GM12878 (cell line): Measurements from ENCODE around the gene PDF. TPM values are rescaled to one million over a fixed set of nuclear protein-coding genes. Genes with fewer than 3 reads are reported as not detected.

Source experiments
- ATAC-seq: fragments of 200-7000 bp; cut with Tn5 transposase; 3 replicates; pipeline ENCODE4 v1.9.1; 2020; ENCODE audit warnings: mild to moderate bottlenecking, moderate library complexity
- BruUV-seq: library from RNA; stranded (reverse); fragments of 400-500 nt; replicated peaks from 2 replicates; lab custom pipeline; 2021; lab: Mats Ljungman, UMichigan
- CTCF ChIA-PET: fragments of 300-600 bp; sonication (Branson Sonifier 250); formaldehyde crosslinking; extraction: SDS; loops from one replicate; lab custom pipeline; 2021; ENCODE audit warnings: inconsistent platforms; lab: Yijun Ruan, JAX
- POLR2A ChIA-PET: fragments of 350-600 bp; formaldehyde crosslinking; extraction: SDS; loops from one replicate; lab custom pipeline; 2021; ENCODE audit warnings: inconsistent platforms; lab: Charles Lee
- RAD21 ChIA-PET: fragments of 300-600 bp; sonication (Branson Sonifier 250); formaldehyde crosslinking; loops from one replicate; lab custom pipeline; 2023; ENCODE audit warnings: antibody characterized with exemption; ENCODE audit not compliant: unreplicated experiment; lab: Charles Lee
- SMC1A ChIA-PET: fragments of 300-600 bp; sonication (Branson Sonifier 250); formaldehyde crosslinking; loops from one replicate; lab custom pipeline; 2023; ENCODE audit not compliant: unreplicated experiment, uncharacterized antibody; lab: Charles Lee
- DNase-seq: peaks from one replicate; pipeline ENCODE4 v3.0.0-alpha.2; 2011; ENCODE audit warnings: low read depth, low spot score
- FAIRE-seq: peaks from 3 replicates; lab custom pipeline; 2011; peaks lifted over from hg19 to GRCh38; lab: Jason Lieb, UNC
- H2AFZ ChIP-seq: 2 replicates; pipeline ENCODE4 v1.6.0; 2011; ENCODE audit warnings: low read depth, low read length, control low read depth; ENCODE audit not compliant: control insufficient read depth
- H3K27ac ChIP-seq: 2 replicates; pipeline ENCODE4 v1.5.1; 2011; ENCODE audit warnings: control low read depth; ENCODE audit not compliant: control insufficient read depth, insufficient read depth
- H3K27me3 ChIP-seq, 2 experiments: replicated peaks in 1 of 2; 2 replicates each; pipeline versions ENCODE4 v1.6.0 to v1.6.1; 2011; ENCODE audit warnings: low read length in 1 of 2; ENCODE audit not compliant: control insufficient read depth in 2 of 2, insufficient read depth in 2 of 2
- H3K36me3 ChIP-seq, 2 experiments: 2 replicates each; pipeline ENCODE4 v1.5.1; 2011; ENCODE audit warnings: low read length in 1 of 2; ENCODE audit not compliant: control insufficient read depth in 2 of 2, insufficient read depth in 2 of 2
- H3K4me1 ChIP-seq: 2 replicates; pipeline ENCODE4 v1.6.1; 2011; ENCODE audit warnings: mild to moderate bottlenecking, low read length, moderate library complexity, mixed read lengths; ENCODE audit not compliant: control insufficient read depth, insufficient read depth
- H3K4me2 ChIP-seq: 2 replicates; pipeline ENCODE4 v1.6.0; 2011; ENCODE audit warnings: control low read depth; ENCODE audit not compliant: control insufficient read depth, insufficient read depth
- H3K4me3 ChIP-seq: fragments of 200-600 bp; sonication (generic); 2 replicates; pipeline ENCODE4 v1.5.1; 2016
- H3K79me2 ChIP-seq: 2 replicates; pipeline ENCODE4 v1.6.0; 2011; ENCODE audit warnings: low read length; ENCODE audit not compliant: control insufficient read depth, insufficient read depth
- H3K9ac ChIP-seq: 2 replicates; pipeline ENCODE4 v1.8.0; 2011; ENCODE audit warnings: low read length, control low read depth, mixed read lengths; ENCODE audit not compliant: control insufficient read depth, insufficient read depth
- H3K9me3 ChIP-seq: replicated peaks from 3 replicates; pipeline ENCODE4 v1.5.1; 2011; ENCODE audit warnings: mild to moderate bottlenecking, low read length; ENCODE audit not compliant: control insufficient read depth, insufficient read depth
- H4K20me1 ChIP-seq: 2 replicates; pipeline ENCODE4 v1.6.0; 2011; ENCODE audit not compliant: control insufficient read depth, insufficient read depth
- ATF3 ChIP-seq: IDR thresholded peaks from 2 replicates; pipeline ENCODE4 v1.6.1; 2011; ENCODE audit warnings: low read depth, mild to moderate bottlenecking, low read length, moderate library complexity, borderline replicate concordance; ENCODE audit errors: extremely low read depth
- BACH1 ChIP-seq: fragments of 450-650 bp; IDR thresholded peaks from 2 replicates; pipeline ENCODE4 v1.6.1; 2017; ENCODE audit warnings: mild to moderate bottlenecking, borderline replicate concordance
- BCL11A ChIP-seq: IDR thresholded peaks from 2 replicates; pipeline ENCODE4 v1.6.1; 2011; ENCODE audit warnings: low read depth, low read length
- CTCF ChIP-seq, 3 experiments: IDR thresholded peaks in 2 of 3; conservative IDR thresholded peaks in 1 of 3; 2 replicates each; pipeline ENCODE4 v1.5.1; 2011; ENCODE audit warnings: low read depth in 3 of 3, low read length in 3 of 3, mild to moderate bottlenecking in 3 of 3, control low read depth in 2 of 3, moderate library complexity in 2 of 3, inconsistent platforms in 1 of 3, mixed read lengths in 1 of 3; ENCODE audit not compliant: control insufficient read depth in 2 of 3, insufficient read depth in 1 of 3; ENCODE audit errors: extremely low read depth in 1 of 3
- HDGF ChIP-seq: fragments of 450-650 bp; IDR thresholded peaks from 2 replicates; pipeline ENCODE4 v1.6.1; 2016; ENCODE audit warnings: antibody characterized with exemption
- KLF5 ChIP-seq: fragments of 450-650 bp; IDR thresholded peaks from 2 replicates; pipeline ENCODE4 v1.6.1; 2014; ENCODE audit warnings: mild to moderate bottlenecking; ENCODE audit not compliant: partially characterized antibody
- LARP7 ChIP-seq: fragments of 450-650 bp; IDR thresholded peaks from 2 replicates; pipeline ENCODE4 v1.6.1; 2017; ENCODE audit warnings: mild to moderate bottlenecking
- MTA2 ChIP-seq: fragments of 450-650 bp; IDR thresholded peaks from 2 replicates; pipeline ENCODE4 v1.6.1; 2016; ENCODE audit warnings: low read depth, mild to moderate bottlenecking, moderate library complexity
- MTA3 ChIP-seq: IDR thresholded peaks from 2 replicates; pipeline ENCODE4 v1.6.1; 2012; ENCODE audit warnings: low read length, inconsistent platforms, borderline replicate concordance
- NBN ChIP-seq: fragments of 450-650 bp; IDR thresholded peaks from 2 replicates; pipeline ENCODE4 v1.6.1; 2016
- POLR2AphosphoS2 ChIP-seq: IDR thresholded peaks from 2 replicates; pipeline ENCODE4 v1.6.1; 2011; ENCODE audit warnings: low read depth, mild to moderate bottlenecking, low read length, improper control_type of control experiment, moderate library complexity
- RBBP5 ChIP-seq: fragments of 200-600 bp; sonication (generic); conservative IDR thresholded peaks from 2 replicates; pipeline ENCODE4 v1.6.1; 2016
- RUNX3 ChIP-seq: IDR thresholded peaks from 2 replicates; pipeline ENCODE4 v1.6.1; 2012; ENCODE audit warnings: low read length, inconsistent platforms
- SIN3A ChIP-seq: IDR thresholded peaks from 2 replicates; pipeline ENCODE4 v1.6.1; 2012; ENCODE audit warnings: low read depth, low read length, improper control_type of control experiment
- SPI1 ChIP-seq: IDR thresholded peaks from 2 replicates; pipeline ENCODE4 v1.6.1; 2011; ENCODE audit warnings: low read depth, mild to moderate bottlenecking, low read length, moderate library complexity, borderline replicate concordance; ENCODE audit not compliant: insufficient read depth
- ZNF274 ChIP-seq: IDR thresholded peaks from one replicate; pipeline ENCODE4 v1.8.0; 2011; ENCODE audit not compliant: insufficient read length, insufficient read depth
- ZNF687 ChIP-seq: fragments of 450-650 bp; IDR thresholded peaks from 2 replicates; pipeline ENCODE4 v1.6.1; 2017; ENCODE audit warnings: mild to moderate bottlenecking, moderate library complexity
- WGBS: methylation state at CpG from one replicate; pipeline ENCODE4 v1.1.6; 2016; ENCODE audit warnings: low lambda C conversion rate; ENCODE audit not compliant: insufficient replicate concordance, insufficient coverage; ENCODE audit errors: missing lambda C conversion rate; 5-methylcytosine and 5-hydroxymethylcytosine counted together
- in situ Hi-C: fragments of 300-500 bp; cut with MboI; formaldehyde crosslinking; loops from 9 replicates; pipeline ENCODE4 v1.14.3; 2018; ENCODE audit warnings: mixed read lengths
- intact Hi-C: fragments of 100-400 bp; cut with micrococcal nuclease; formaldehyde crosslinking; loops from one replicate; pipeline ENCODE4 v1.14.2; 2022; ENCODE audit not compliant: unreplicated experiment
- polyA plus RNA-seq, 11 experiments: library from polyadenylated mRNA; depleted of rRNA in 4 of 11; unstranded in 6 of 11; stranded (reverse) in 5 of 11; fragments of >200 nt; fragmentation: Nextera tagmentation in 4 of 11; fragmentation: Illumina TruSeq in 1 of 11; extraction: Ambion mirVana in 4 of 11; extraction: Trizol in 1 of 11; gene quantifications; 1 replicate in 1 of 11; 2 replicates in 10 of 11; pipeline versions ENCODE4 v1.2.1 to v1.2.3, GENCODE V29; 2011 to 2016; ENCODE audit warnings: inconsistent platforms in 2 of 11, missing spikeins in 2 of 11, low read depth in 1 of 11
- total RNA-seq, 4 experiments: library from RNA; depleted of rRNA in 3 of 4; stranded (reverse); fragments of >200 nt in 3 of 4; fragmentation: Illumina TruSeq in 1 of 4; extraction: Trizol in 1 of 4; gene quantifications; 2 replicates each; pipeline versions ENCODE4 v1.2.1 to v1.2.3, GENCODE V29; 2013 to 2021

The PDF gene
- total and polyA plus RNA-seq, 10 of the 15 experiments (the other 5 are each of a cell fraction or from before 2014, with no cell fraction given): 0.13 to 44.1 (median 16.7) TPM

GRCh38 chr16:69311533-69312387, 18.6 kb downstream of the PDF start:
- Histone ChIP-seq H3K79me2 (peaks cover 23% of the 10 kb centered on the region), H3K4me2 (peak overlapping the region; percentile 68), H3K27me3 (no peaks in the 10 kb centered on the region), H3K36me3 (peaks cover 0 to 8% of the 10 kb centered on the region in 2 experiments; a peak in 3 of 4 replicates), H2AFZ (peak overlapping the region; percentile 83), H3K9ac (peak overlapping the region; percentile 81), H3K4me1 (no peaks in the 10 kb centered on the region), H4K20me1 (no peaks in the 10 kb centered on the region), H3K9me3 (no peaks in the 10 kb centered on the region), H3K4me3 (peak overlapping the region; percentile 99), H3K27ac (peak overlapping the region; percentile 45)
- WGBS: 3% methylated on average over 52 of the region's 59 CpGs
- DNase-seq (no peak), FAIRE-seq (peak; percentile 38), ATAC-seq (peak; percentile 73)
- intact Hi-C loops: loop anchor here (1.0 to 2.0 kb wide), 2 partner anchors 28 to 73 kb away; partner anchors contain the start of genes COG8 and NIP7
- SMC1A ChIA-PET: interaction anchor here (0.7 to 1.5 kb wide), 4 partner anchors 14 to 371 kb away, joined by 3 to 6 read pairs (median 4); no protein-coding TSS in a partner anchor
- in situ Hi-C loops: no loop called here
- BruUV-seq: TSS peak; percentile 72
- CTCF ChIA-PET: interaction anchor here (0.6 to 2.2 kb wide), 6 partner anchors 12 to 162 kb away, joined by 3 to 7 read pairs (median 5); no protein-coding TSS in a partner anchor
- POLR2A ChIA-PET: interaction anchor here (1.0 kb wide), 1 partner anchor 20 kb away, joined by 3 read pairs; no protein-coding TSS in a partner anchor
- RAD21 ChIA-PET: interaction anchor here (0.6 to 1.1 kb wide), 5 partner anchors 15 to 180 kb away, joined by 3 to 5 read pairs (median 4); partner anchors contain the start of gene PDF
- TF ChIP-seq RUNX3: no peak
- TF ChIP-seq MTA3: no peak
- TF ChIP-seq SPI1: 0 out of 2 replicates have a peak, but pooled peaks have one; percentile 6
- no peak for TF ChIP-seq HDGF
- TF ChIP-seq RBBP5: no peak
- TF ChIP-seq KLF5: peak; percentile 40
- TF ChIP-seq LARP7: peak; percentile 82
- no peak for TF ChIP-seq MTA2
- peak in 1 of 3 experiments; percentile 13; a peak in 2 of 6 replicates for TF ChIP-seq CTCF (IDR thresholded peaks at IDR 0.05 in 2 of 3, conservative IDR thresholded peaks at IDR 0.05 in 1 of 3; ENCODE audit: control insufficient read depth in 2 of 3, extremely low read depth in 1 of 3, insufficient read depth in 1 of 3, low read depth in 3 of 3, low read length in 3 of 3)
- TF ChIP-seq BACH1: no peak
- no peak for TF ChIP-seq ZNF274
- TF ChIP-seq BCL11A: no peak
- no peak for TF ChIP-seq ATF3
- no peak for TF ChIP-seq POLR2AphosphoS2
- TF ChIP-seq ZNF687: peak; percentile 63; the same call in 1 of the 2 replicates
- no peak for TF ChIP-seq NBN
- no peak; the same call in 1 of the 2 replicates for TF ChIP-seq SIN3A
